GM19193 (cell line): ENCODE results near the gene NELFCD.

Experiments
- POLR2A ChIP-seq: IDR thresholded peaks from 4 replicates; pipeline ENCODE4 v1.6.1; 2011; ENCODE audit not compliant: insufficient read depth, insufficient read length; ENCODE audit errors: extremely low read depth

NELFCD gene

GRCh38 chr20:59010321-59010994 lies 29.4 kb downstream of the NELFCD start:
- TF ChIP-seq POLR2A, result no peak

DNA sequence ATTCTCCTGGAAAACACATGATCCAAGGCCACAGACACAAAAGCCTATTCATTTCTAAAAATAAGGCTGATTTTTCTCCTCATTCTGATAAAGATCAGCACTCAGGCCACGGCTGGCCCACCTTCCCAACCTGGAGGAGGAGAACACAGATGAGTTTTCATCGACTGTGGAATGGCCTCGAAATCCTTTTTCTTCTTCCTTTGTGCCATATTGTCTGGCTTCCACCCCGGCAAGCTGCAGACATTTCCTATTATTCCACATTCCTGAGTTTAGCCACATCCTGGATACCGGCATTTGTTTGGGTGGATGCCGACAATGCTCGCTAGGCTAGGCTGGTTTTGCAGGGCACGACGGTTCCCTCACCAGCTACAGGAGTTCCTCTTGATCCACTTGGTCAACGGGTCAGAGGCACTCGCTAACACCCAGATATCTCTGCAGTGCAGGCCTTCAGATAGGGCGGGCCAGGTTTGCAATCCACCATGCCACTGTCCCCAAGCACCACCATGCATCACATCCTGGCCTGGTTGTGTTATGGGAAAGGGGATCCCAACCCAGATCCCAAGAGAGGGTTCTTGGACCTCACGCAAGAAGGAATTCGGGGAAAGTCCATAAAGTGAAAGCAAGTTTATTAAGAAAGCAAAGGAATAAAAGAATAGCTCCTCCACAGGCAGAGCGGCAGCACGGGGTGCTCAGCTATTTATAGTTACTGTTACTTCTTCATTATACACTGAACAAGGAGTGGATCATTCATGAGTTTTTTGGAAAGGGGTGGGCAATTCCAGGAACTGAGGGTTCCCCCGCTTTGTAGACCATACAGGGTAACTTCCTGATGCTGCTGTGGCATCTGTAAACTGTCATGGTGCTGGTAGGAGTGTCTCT lies 30.2 kb downstream of the NELFCD start:
- TF ChIP-seq POLR2A, result no peak

GRCh38 chr20:59013031-59013951 lies 32.2 kb downstream of the NELFCD start:
- no peak for TF ChIP-seq POLR2A

- TF ChIP-seq POLR2A, result no peak
Measured at GRCh38 chr20:59013959-59014608, 33.0 kb downstream of the NELFCD start.

- no peak for TF ChIP-seq POLR2A
Measured at GRCh38 chr20:59014680-59015389, 33.8 kb downstream of the NELFCD start.

DNA sequence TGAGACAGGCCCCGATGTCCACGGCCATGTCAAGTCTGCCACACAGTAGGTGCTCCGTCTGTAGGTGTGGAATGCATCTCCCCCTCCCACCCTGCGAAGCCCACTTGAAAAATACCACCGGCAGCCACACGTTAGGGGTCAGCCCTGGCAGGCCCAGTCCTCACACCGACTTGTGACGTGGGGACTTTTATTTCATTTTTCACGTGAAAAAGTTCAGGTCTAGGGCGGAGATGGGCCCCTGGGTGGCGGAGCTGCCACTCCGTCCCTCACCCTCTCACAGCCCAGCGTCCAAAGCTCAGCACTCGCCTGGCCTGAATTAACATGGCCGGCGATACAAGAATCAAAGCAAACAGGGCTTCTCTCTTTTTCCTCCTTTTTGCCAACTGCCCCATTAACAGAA lies 34.4 kb downstream of the NELFCD start:
- TF ChIP-seq POLR2A, result no peak

GRCh38 chr20:59015812-59016711 lies 35.0 kb downstream of the NELFCD start:
- no peak for TF ChIP-seq POLR2A

GRCh38 chr20:59016795-59017492 lies 35.9 kb downstream of the NELFCD start:
- TF ChIP-seq POLR2A, result no peak

- no peak for TF ChIP-seq POLR2A
Measured at GRCh38 chr20:59017493-59018231, 36.6 kb downstream of the NELFCD start.

GRCh38 chr20:59018817-59019216 lies 37.8 kb downstream of the NELFCD start:
- TF ChIP-seq POLR2A, result no peak

GRCh38 chr20:59019217-59019616 lies 38.2 kb downstream of the NELFCD start, which contains the start of gene TUBB1:
Gene TUBB1 (plus strand): TSS chr20:59019429. CDS start chr20:59019523, 94 bp downstream.
- no peak for TF ChIP-seq POLR2A
